Stimulated activated CD4-positive, alpha-beta T cell treated with anti-CD3 and anti-CD28 coated beads, TNF-alpha, amount 100 ng/mL, for 48 hours (primary cell): Measurements from ENCODE around the gene SCAMP2.
A peak's percentile ranks its signal among the peaks of the same experiment; 100 is the strongest.
"Not testable (repeated sequence)": the region's sequence is repeated elsewhere in the genome, so short reads cannot be mapped to it uniquely, and the experiment has no call there.

Experiments used
- DNase-seq, 3 donors: peaks; one replicate each; pipeline ENCODE4 v3.0.0-alpha.2; 2020; ENCODE audit warnings: low read depth in 3 of 3

SCAMP2 gene

GRCh38 chr15:74890665-74890960, 17.4 kb upstream of the SCAMP2 start:
- no peak for DNase-seq

- DNase-seq = peak; percentile 81 to 87 (median 86)
Observed at GRCh38 chr15:74889883-74890664, 16.9 kb upstream of the SCAMP2 start, which contains the start of gene MPI. Gene MPI, plus strand, starts transcription at chr15:74890042. Its CDS starts 32 bp downstream, at chr15:74890074.

- DNase-seq = no peak
Observed at GRCh38 chr15:74889390-74889882, 16.3 kb upstream of the SCAMP2 start.

- DNase-seq = no peak
Observed at GRCh38 chr15:74888716-74889115, 15.6 kb upstream of the SCAMP2 start.

- DNase-seq = not testable (repeated sequence)
Observed at GRCh38 chr15:74887537-74888193, 14.5 kb upstream of the SCAMP2 start.

- no peak for DNase-seq
Observed at GRCh38 chr15:74885461-74885860, 12.3 kb upstream of the SCAMP2 start.

GRCh38 chr15:74884428-74885223, 11.5 kb upstream of the SCAMP2 start:
- no peak for DNase-seq

GRCh38 chr15:74882528-74882927, 9.4 kb upstream of the SCAMP2 start:
- DNase-seq = no peak

GRCh38 chr15:74878273-74878672, 5.1 kb upstream of the SCAMP2 start:
- DNase-seq = no peak

GRCh38 chr15:74873756-74874424, 725 bp upstream of the SCAMP2 start:
- no peak for DNase-seq

GRCh38 chr15:74872702-74873035, 496 bp downstream of the SCAMP2 start:
- no peak for DNase-seq

GRCh38 chr15:74870436-74871215, 2.5 kb downstream of the SCAMP2 start:
- no peak for DNase-seq

- DNase-seq = peak in 1 of 3 donors; percentile 33
Observed at GRCh38 chr15:74869726-74870407, 3.3 kb downstream of the SCAMP2 start.

- DNase-seq = no peak
Observed at GRCh38 chr15:74869372-74869725, 3.8 kb downstream of the SCAMP2 start.

- DNase-seq = no peak
Observed at GRCh38 chr15:74868059-74868458, 5.1 kb downstream of the SCAMP2 start.

- DNase-seq = no peak
Observed at GRCh38 chr15:74867466-74868038, 5.6 kb downstream of the SCAMP2 start.

- no peak for DNase-seq
Observed at GRCh38 chr15:74866090-74866489, 7.1 kb downstream of the SCAMP2 start.

- no peak for DNase-seq
Observed at GRCh38 chr15:74865316-74865715, 7.8 kb downstream of the SCAMP2 start.

- DNase-seq = no peak
Observed at GRCh38 chr15:74864296-74864695, 8.9 kb downstream of the SCAMP2 start.
